Caco-2 (cell line): ENCODE results near the gene TSPYL4. TPM values are rescaled to one million over a fixed set of nuclear protein-coding genes. Genes with fewer than 3 reads are reported as not detected.

Experiments
- BruUV-seq: library from RNA; stranded (reverse); fragments of 400-500 nt; replicated peaks from 2 replicates; lab custom pipeline; 2021; lab: Mats Ljungman, UMichigan
- CTCF ChIA-PET: fragments of 300-600 bp; sonication (Branson Sonifier 250); formaldehyde crosslinking; loops from one replicate; lab custom pipeline; 2022; ENCODE audit warnings: antibody characterized with exemption; lab: Charles Lee
- POLR2A ChIA-PET: fragments of 300-600 bp; sonication (Branson Sonifier 250); formaldehyde crosslinking; loops from one replicate; lab custom pipeline; 2022; ENCODE audit warnings: antibody characterized with exemption; lab: Charles Lee
- DNase-seq, 2 experiments: peaks; one replicate each; pipeline versions ENCODE4 v3.0.0 to v3.0.0-alpha.2; 2020 to 2022
- H3K27me3 ChIP-seq: replicated peaks from 2 replicates; pipeline ENCODE4 v1.6.0; 2011; ENCODE audit warnings: low read length; ENCODE audit not compliant: control insufficient read depth, insufficient read depth
- H3K36me3 ChIP-seq: 2 replicates; pipeline ENCODE4 v1.5.1; 2011; ENCODE audit warnings: low read length; ENCODE audit not compliant: control insufficient read depth, insufficient read depth
- H3K4me1 ChIP-seq: fragments of 250-450 bp; sonication (Bioruptor Pico); 2 replicates; pipeline ENCODE4 v1.5.1; 2020; ENCODE audit warnings: mild to moderate bottlenecking
- H3K4me3 ChIP-seq: 2 replicates; pipeline ENCODE4 v1.5.1; 2011; ENCODE audit warnings: low read depth, mild to moderate bottlenecking, control low read depth, low read length
- H3K9me3 ChIP-seq: fragments of 250-450 bp; sonication (Bioruptor Pico); 2 replicates; pipeline ENCODE4 v1.5.1; 2020; ENCODE audit warnings: mild to moderate bottlenecking, moderate library complexity
- H3K27ac Mint-ChIP-seq: one replicate; pipeline ENCODE4 v1.8.0; 2022; ENCODE audit warnings: mixed read lengths; ENCODE audit not compliant: unreplicated experiment
- H3K27me3 Mint-ChIP-seq: one replicate; pipeline ENCODE4 v1.8.0; 2022; ENCODE audit warnings: mixed read lengths; ENCODE audit not compliant: insufficient read depth, unreplicated experiment
- H3K36me3 Mint-ChIP-seq: one replicate; pipeline ENCODE4 v1.8.0; 2022; ENCODE audit warnings: mild to moderate bottlenecking, mixed read lengths; ENCODE audit not compliant: insufficient read depth, unreplicated experiment
- H3K4me1 Mint-ChIP-seq: one replicate; pipeline ENCODE4 v1.8.0; 2022; ENCODE audit warnings: low read depth, mixed read lengths; ENCODE audit not compliant: unreplicated experiment
- H3K4me3 Mint-ChIP-seq: one replicate; pipeline ENCODE4 v1.8.0; 2022; ENCODE audit warnings: mild to moderate bottlenecking, moderate library complexity, mixed read lengths; ENCODE audit not compliant: unreplicated experiment
- H3K9me3 Mint-ChIP-seq: one replicate; pipeline ENCODE4 v1.8.0; 2022; ENCODE audit warnings: mixed read lengths; ENCODE audit not compliant: unreplicated experiment
- CTCF ChIP-seq, 2 experiments: fragments of 200-600 bp in 1 of 2; IDR thresholded peaks; 1 replicate in 1 of 2; 2 replicates in 1 of 2; pipeline versions ENCODE4 v1.5.1 to v1.8.0; 2011 to 2022; ENCODE audit warnings: antibody characterized with exemption in 1 of 2, control low read depth in 1 of 2, inconsistent platforms in 1 of 2, low read depth in 1 of 2, low read length in 1 of 2, mild to moderate bottlenecking in 1 of 2, moderate library complexity in 1 of 2; ENCODE audit not compliant: insufficient read depth in 1 of 2, severe bottlenecking in 1 of 2, unreplicated experiment in 1 of 2
- intact Hi-C: fragments of 100-400 bp; cut with micrococcal nuclease; formaldehyde crosslinking; loops from one replicate; pipeline ENCODE4 v1.10.0; 2022; ENCODE audit not compliant: unreplicated experiment
- total RNA-seq: library from RNA; stranded (reverse); gene quantifications from 2 replicates; pipeline ENCODE4 v1.2.3, GENCODE V29; 2022

Gene TSPYL4
- total RNA-seq, 1 experiment from 2014 or later: 10.7 TPM

DNA sequence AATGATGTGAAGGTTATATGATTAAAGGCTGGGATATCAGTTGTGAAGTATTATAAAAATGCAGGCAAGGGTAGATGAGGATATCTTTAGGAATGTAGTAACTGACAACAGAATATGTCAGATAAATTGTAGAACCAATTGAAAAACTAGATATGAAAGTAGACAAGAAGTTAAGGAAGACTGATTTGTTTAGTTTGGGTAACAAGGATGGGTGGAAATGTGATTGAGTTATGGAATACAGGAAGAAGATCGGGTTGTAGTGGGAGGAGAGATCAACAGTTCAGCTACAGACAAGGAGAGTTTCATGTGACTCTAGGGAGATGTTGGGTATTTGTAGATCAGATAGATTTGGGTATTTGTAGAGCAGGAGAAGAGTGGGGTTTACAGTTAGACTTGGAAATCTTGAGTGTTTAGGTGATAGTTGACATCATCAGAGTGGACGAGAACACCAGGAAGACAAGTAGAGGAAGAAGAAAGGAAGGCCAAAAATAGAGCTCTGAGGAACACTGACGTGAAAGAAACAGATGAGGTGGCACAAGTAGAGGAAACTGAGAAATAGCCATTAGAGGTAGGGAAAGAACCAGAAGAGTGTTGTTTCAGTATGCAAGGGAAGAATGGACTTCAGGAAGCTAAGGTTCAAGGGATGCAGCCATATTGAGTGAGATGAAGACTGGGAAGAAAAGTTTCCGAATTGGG is 38.0 kb upstream of the TSPYL4 start:
- CTCF ChIA-PET: no interaction called here
- no peaks in the 10 kb centered on the region for H3K9me3 Mint-ChIP-seq
- intact Hi-C loops: no loop called here

DNA sequence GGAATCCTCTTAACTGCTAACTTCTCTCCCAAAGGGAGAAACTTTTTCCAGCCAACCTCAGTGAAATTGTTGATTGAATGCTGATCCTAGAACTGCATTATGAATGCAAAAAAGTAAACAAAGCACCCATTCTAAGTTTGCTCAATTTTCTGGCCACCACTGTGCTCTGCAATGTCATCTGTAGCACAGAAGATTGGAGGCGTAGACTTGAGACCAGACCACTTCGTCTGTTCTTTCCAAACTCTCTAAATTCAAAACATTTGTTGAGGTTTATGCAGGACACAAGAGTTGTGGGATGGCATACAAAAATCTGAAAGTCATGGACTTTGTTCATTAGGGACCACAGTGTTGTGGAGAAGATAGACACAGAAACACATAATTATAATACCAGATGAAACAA is 36.9 kb upstream of the TSPYL4 start:
- H3K9me3 ChIP-seq: no peaks in the 10 kb centered on the region
- no peaks in the 10 kb centered on the region for H3K36me3 Mint-ChIP-seq
- intact Hi-C loops: no loop called here
- no peaks in the 10 kb centered on the region for H3K9me3 Mint-ChIP-seq
- no peak for DNase-seq
- no peaks in the 10 kb centered on the region; the same call in 1 of the 2 replicates for H3K27me3 ChIP-seq
- no peaks in the 10 kb centered on the region for H3K36me3 ChIP-seq
- H3K4me3 Mint-ChIP-seq: no peak overlapping the region
- H3K4me1 Mint-ChIP-seq: no peaks in the 10 kb centered on the region
- no peaks in the 10 kb centered on the region for H3K4me1 ChIP-seq
- CTCF ChIA-PET: no interaction called here
- H3K27me3 Mint-ChIP-seq: peaks cover 4% of the 10 kb centered on the region
- no peak overlapping the region for H3K27ac Mint-ChIP-seq
- no TSS peak for BruUV-seq
- POLR2A ChIA-PET: no interaction called here
- no peak overlapping the region for H3K4me3 ChIP-seq
- TF ChIP-seq CTCF (IDR thresholded peaks at IDR 0.05; ENCODE audit: insufficient read depth in 1 of 2, low read depth in 1 of 2, low read length in 1 of 2, severe bottlenecking in 1 of 2, unreplicated experiment in 1 of 2): no peak

More for the DNA sequence above, 38.0 kb upstream of the TSPYL4 start:
- Histone ChIP-seq H3K9me3 (no peaks in the 10 kb centered on the region), H3K4me3 (no peak overlapping the region), H3K4me1 (no peaks in the 10 kb centered on the region), H3K36me3 (no peaks in the 10 kb centered on the region), H3K27me3 (no peaks in the 10 kb centered on the region; the same call in 1 of the 2 replicates)
- POLR2A ChIA-PET: no interaction called here
- no TSS peak for BruUV-seq
- H3K4me1 Mint-ChIP-seq: no peaks in the 10 kb centered on the region
- TF ChIP-seq CTCF (IDR thresholded peaks at IDR 0.05; ENCODE audit: insufficient read depth in 1 of 2, low read depth in 1 of 2, low read length in 1 of 2, severe bottlenecking in 1 of 2, unreplicated experiment in 1 of 2): no peak
- DNase-seq: no peak
- no peaks in the 10 kb centered on the region for H3K36me3 Mint-ChIP-seq
- peaks cover 9% of the 10 kb centered on the region for H3K27me3 Mint-ChIP-seq
- no peak overlapping the region for H3K4me3 Mint-ChIP-seq
- no peak overlapping the region for H3K27ac Mint-ChIP-seq

DNA sequence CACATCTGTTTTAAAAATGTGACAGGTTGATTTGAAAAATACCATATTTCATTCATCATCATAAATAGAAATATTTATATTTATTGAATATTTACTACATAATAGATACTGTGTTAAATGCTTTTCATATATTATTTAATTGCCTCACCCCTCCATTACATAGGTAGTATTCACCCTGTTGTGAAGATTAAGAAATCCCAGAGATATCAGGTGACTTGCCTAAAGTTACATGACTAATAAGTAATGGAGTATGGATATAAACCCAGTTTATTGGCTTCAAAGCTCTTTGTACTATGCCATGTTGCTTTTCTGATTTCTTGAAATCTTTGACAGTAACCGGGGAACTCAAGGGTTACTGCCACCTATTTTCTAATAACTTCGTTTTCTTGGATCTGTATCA is 36.0 kb upstream of the TSPYL4 start:
- H3K4me3 Mint-ChIP-seq: no peak overlapping the region
- no peak for DNase-seq
- no TSS peak for BruUV-seq
- no peaks in the 10 kb centered on the region; the same call in 1 of the 2 replicates for H3K27me3 ChIP-seq
- CTCF ChIA-PET: no interaction called here
- peaks cover 1% of the 10 kb centered on the region for H3K27me3 Mint-ChIP-seq
- no peaks in the 10 kb centered on the region for H3K36me3 ChIP-seq
- intact Hi-C loops: loop anchor here (5.0 kb wide), 2 partner anchors 222 to 357 kb away; partner anchors contain the start of gene CALHM5
- no peaks in the 10 kb centered on the region for H3K4me1 Mint-ChIP-seq
- no peaks in the 10 kb centered on the region for H3K9me3 Mint-ChIP-seq
- H3K4me1 ChIP-seq: no peaks in the 10 kb centered on the region
- H3K4me3 ChIP-seq: no peak overlapping the region
- no peaks in the 10 kb centered on the region for H3K36me3 Mint-ChIP-seq
- POLR2A ChIA-PET: no interaction called here
- H3K27ac Mint-ChIP-seq: no peak overlapping the region
- H3K9me3 ChIP-seq: no peaks in the 10 kb centered on the region
- no peak for TF ChIP-seq CTCF (IDR thresholded peaks at IDR 0.05; ENCODE audit: insufficient read depth in 1 of 2, low read depth in 1 of 2, low read length in 1 of 2, severe bottlenecking in 1 of 2, unreplicated experiment in 1 of 2)
